ENCODE data around the gene RALB.

DNA sequence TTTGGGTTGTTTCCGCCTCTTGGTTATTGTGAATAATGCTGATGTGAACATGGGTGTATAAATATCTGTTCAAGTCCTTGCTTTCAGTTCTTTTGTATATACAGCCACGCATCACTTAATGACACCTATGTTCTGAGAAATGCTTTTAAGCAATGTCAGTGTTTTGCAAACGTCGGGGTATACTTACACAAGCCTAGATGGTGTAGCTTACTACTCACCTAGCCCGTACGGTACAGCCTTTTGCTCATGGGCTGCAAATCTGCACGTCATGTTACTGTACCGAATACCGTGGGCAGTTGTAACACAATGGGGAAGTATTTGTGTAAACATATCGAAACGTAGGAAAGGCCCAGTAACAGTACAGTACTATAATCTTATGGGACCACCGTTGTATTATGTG is 12.4 kb downstream of the RALB start:
- TF ChIP-seq, protein P1, sequence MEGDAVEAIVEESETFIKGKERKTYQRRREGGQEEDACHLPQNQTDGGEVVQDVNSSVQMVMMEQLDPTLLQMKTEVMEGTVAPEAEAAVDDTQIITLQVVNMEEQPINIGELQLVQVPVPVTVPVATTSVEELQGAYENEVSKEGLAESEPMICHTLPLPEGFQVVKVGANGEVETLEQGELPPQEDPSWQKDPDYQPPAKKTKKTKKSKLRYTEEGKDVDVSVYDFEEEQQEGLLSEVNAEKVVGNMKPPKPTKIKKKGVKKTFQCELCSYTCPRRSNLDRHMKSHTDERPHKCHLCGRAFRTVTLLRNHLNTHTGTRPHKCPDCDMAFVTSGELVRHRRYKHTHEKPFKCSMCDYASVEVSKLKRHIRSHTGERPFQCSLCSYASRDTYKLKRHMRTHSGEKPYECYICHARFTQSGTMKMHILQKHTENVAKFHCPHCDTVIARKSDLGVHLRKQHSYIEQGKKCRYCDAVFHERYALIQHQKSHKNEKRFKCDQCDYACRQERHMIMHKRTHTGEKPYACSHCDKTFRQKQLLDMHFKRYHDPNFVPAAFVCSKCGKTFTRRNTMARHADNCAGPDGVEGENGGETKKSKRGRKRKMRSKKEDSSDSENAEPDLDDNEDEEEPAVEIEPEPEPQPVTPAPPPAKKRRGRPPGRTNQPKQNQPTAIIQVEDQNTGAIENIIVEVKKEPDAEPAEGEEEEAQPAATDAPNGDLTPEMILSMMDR (IDR thresholded peaks at IDR 0.05; ENCODE audit: borderline replicate concordance, extremely low read depth, low read length, poor library complexity, severe bottlenecking) = no peak
- TF ChIP-seq EZH2 (IDR thresholded peaks at IDR 0.05; ENCODE audit: borderline replicate concordance, low read depth, low read length, severe bottlenecking) = no peak
